Measurements from ENCODE around the gene IL22RA1. TPM values are rescaled to one million over a fixed set of nuclear protein-coding genes. Genes with fewer than 3 reads are reported as not detected.

The IL22RA1 gene
- total RNA-seq, 1 experiment from 2014 or later = 0.13 TPM

DNA sequence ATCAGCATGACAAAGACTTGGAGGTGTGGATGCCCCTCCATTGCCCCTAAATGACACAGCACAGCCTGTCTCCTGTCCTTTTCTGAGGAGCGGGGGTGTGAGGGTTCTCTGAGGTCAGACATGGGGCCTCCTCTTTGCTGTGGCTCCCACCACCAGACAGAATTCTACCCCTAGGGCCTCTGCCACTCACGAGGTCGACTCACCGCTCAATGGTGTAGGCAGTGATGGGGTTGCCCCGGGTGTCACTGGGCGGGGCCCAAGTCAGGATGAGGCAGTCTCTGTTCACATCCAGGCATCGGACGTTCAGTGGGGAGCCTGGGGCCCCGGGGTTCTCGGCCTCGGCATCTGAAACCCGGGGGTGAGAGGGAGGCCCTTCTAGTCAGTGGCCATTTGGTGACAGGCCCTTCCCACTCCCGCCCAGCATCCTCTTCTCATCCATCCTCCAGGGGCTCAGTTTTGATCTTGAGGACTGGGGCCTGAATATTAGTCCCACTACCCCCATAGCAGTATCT, 50.9 kb downstream of the IL22RA1 start:
- H3K9me3 ChIP-seq (ENCODE audit: control insufficient read depth, low read depth, low read length) = no peaks in the 10 kb centered on the region
- H3K27me3 Mint-ChIP-seq (ENCODE audit: low read depth) = no peaks in the 10 kb centered on the region; the same call in none of the 2 replicates
- no peaks in the 10 kb centered on the region for H3K36me3 Mint-ChIP-seq (ENCODE audit: insufficient read depth in 1 of 3, low read depth in 3 of 3)
- no peak overlapping the region for H3T11ph ChIP-seq (ENCODE audit: low read length)
- no peaks in the 10 kb centered on the region for H3K9me3 Mint-ChIP-seq
- no peak overlapping the region for H3K27ac ChIP-seq (ENCODE audit: insufficient read length, low read depth, low read length)
- H2AK5ac ChIP-seq (ENCODE audit: insufficient read length, low read length) = no peak overlapping the region
- no peak overlapping the region for H4K5ac ChIP-seq (ENCODE audit: insufficient read length, low read depth, low read length)
- H4K8ac ChIP-seq (replicated peaks; ENCODE audit: insufficient read length, low read depth, low read length) = no peak overlapping the region
- no peak overlapping the region for H2BK20ac ChIP-seq (ENCODE audit: low read depth, low read length, poor library complexity, severe bottlenecking)
- H2AFZ ChIP-seq (ENCODE audit: low read length) = no peak overlapping the region
- H3K4me1 ChIP-seq (ENCODE audit: insufficient read depth, low read length) = no peaks in the 10 kb centered on the region
- H3K27ac Mint-ChIP-seq = no peak overlapping the region
- no peaks in the 10 kb centered on the region for H4K20me1 ChIP-seq (ENCODE audit: control insufficient read depth, insufficient read depth, insufficient read length)
- TF ChIP-seq, protein P1, sequence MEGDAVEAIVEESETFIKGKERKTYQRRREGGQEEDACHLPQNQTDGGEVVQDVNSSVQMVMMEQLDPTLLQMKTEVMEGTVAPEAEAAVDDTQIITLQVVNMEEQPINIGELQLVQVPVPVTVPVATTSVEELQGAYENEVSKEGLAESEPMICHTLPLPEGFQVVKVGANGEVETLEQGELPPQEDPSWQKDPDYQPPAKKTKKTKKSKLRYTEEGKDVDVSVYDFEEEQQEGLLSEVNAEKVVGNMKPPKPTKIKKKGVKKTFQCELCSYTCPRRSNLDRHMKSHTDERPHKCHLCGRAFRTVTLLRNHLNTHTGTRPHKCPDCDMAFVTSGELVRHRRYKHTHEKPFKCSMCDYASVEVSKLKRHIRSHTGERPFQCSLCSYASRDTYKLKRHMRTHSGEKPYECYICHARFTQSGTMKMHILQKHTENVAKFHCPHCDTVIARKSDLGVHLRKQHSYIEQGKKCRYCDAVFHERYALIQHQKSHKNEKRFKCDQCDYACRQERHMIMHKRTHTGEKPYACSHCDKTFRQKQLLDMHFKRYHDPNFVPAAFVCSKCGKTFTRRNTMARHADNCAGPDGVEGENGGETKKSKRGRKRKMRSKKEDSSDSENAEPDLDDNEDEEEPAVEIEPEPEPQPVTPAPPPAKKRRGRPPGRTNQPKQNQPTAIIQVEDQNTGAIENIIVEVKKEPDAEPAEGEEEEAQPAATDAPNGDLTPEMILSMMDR (conservative IDR thresholded peaks at IDR 0.05) = no peak
- no peak overlapping the region for H4K91ac ChIP-seq (ENCODE audit: insufficient read length, low read depth, low read length)
- no peaks in the 10 kb centered on the region for H3K23me2 ChIP-seq (ENCODE audit: insufficient read length, low read depth, low read length, poor library complexity, severe bottlenecking)
- no peaks in the 10 kb centered on the region for H3K79me1 ChIP-seq (ENCODE audit: insufficient read depth, low read depth, low read length, poor library complexity, severe bottlenecking)
- H3K18ac ChIP-seq (ENCODE audit: insufficient read length, low read depth, low read length) = no peak overlapping the region
- H3K79me2 ChIP-seq (ENCODE audit: insufficient read depth, low read length) = no peaks in the 10 kb centered on the region
- H3K14ac ChIP-seq (ENCODE audit: insufficient read depth, low read length) = no peak overlapping the region
- no peak overlapping the region for H3K23ac ChIP-seq (ENCODE audit: insufficient read length, low read depth, low read length)
- no peak overlapping the region for H3K56ac ChIP-seq (ENCODE audit: insufficient read length, low read depth, low read length)
- no CpG with 5 or more reads among the region's 13 CpGs for WGBS (ENCODE audit: extremely low coverage, insufficient read length, low lambda C conversion rate)
- no peaks in the 10 kb centered on the region for H3K27me3 ChIP-seq (ENCODE audit: insufficient read depth, low read length)
- no peak overlapping the region for H3K9ac ChIP-seq (ENCODE audit: extremely low read depth, insufficient read length, low read length)
- no peak overlapping the region for H2BK5ac ChIP-seq (ENCODE audit: insufficient read length, low read length)
- no peak overlapping the region for H2BK15ac ChIP-seq (ENCODE audit: low read depth, low read length)
- H2BK12ac ChIP-seq (ENCODE audit: insufficient read length, low read depth, low read length) = no peak overlapping the region
- H2BK120ac ChIP-seq (ENCODE audit: low read depth, low read length, poor library complexity, severe bottlenecking) = no peak overlapping the region
- no peak overlapping the region for H3K4me3 Mint-ChIP-seq
- H3K4me2 ChIP-seq (ENCODE audit: insufficient read depth, insufficient read length, low read length) = no peak overlapping the region
- peaks cover 10 to 23% of the 10 kb centered on the region in 2 experiments for H3K4me1 Mint-ChIP-seq
- no peak overlapping the region for H3K4ac ChIP-seq (ENCODE audit: low read depth, low read length)
- DNase-seq = no peak

All from H9 (cell line).